HG03025 (cell line): ENCODE measurements around the gene SCRT2.
"Not testable (repeated sequence)": the region's sequence is repeated elsewhere in the genome, so short reads cannot be mapped to it uniquely, and the experiment has no call there.

Experiments
- ATAC-seq: cut with Tn5 transposase; IDR thresholded peaks from one replicate; pipeline ENCODE4 v1.9.1; 2021; ENCODE audit warnings: mild to moderate bottlenecking, moderate library complexity; ENCODE audit not compliant: unreplicated experiment, low FRiP score

The SCRT2 gene

GRCh38 chr20:675453-676314 lies at the start of gene SCRT2:
Gene SCRT2 (minus strand): TSS chr20:675802. CDS start chr20:675601, 201 bp downstream.
- ATAC-seq: no peak

- ATAC-seq: not testable (repeated sequence)
Observed at GRCh38 chr20:724797-725196, 49.2 kb upstream of the SCRT2 start.

- ATAC-seq: no peak
Observed at GRCh38 chr20:723756-724155, 48.2 kb upstream of the SCRT2 start.

- ATAC-seq: no peak
Observed at GRCh38 chr20:722822-723644, 47.4 kb upstream of the SCRT2 start.

- no peak for ATAC-seq
Observed at GRCh38 chr20:721876-722275, 46.3 kb upstream of the SCRT2 start.

GRCh38 chr20:719816-720215 lies 44.2 kb upstream of the SCRT2 start:
- ATAC-seq: no peak

- ATAC-seq: no peak
Observed at GRCh38 chr20:719068-719467, 43.5 kb upstream of the SCRT2 start.

GRCh38 chr20:717832-718231 lies 42.2 kb upstream of the SCRT2 start:
- ATAC-seq: no peak

- ATAC-seq: no peak
Observed at GRCh38 chr20:717271-717670, 41.7 kb upstream of the SCRT2 start.

- no peak for ATAC-seq
Observed at GRCh38 chr20:714453-714852, 38.9 kb upstream of the SCRT2 start.

GRCh38 chr20:711576-711975 lies 36.0 kb upstream of the SCRT2 start:
- no peak for ATAC-seq

- no peak for ATAC-seq
Observed at GRCh38 chr20:710780-711450, 35.3 kb upstream of the SCRT2 start.

GRCh38 chr20:709991-710779 lies 34.6 kb upstream of the SCRT2 start:
- no peak for ATAC-seq

GRCh38 chr20:709423-709822 lies 33.8 kb upstream of the SCRT2 start:
- ATAC-seq: no peak

GRCh38 chr20:708956-709355 lies 33.4 kb upstream of the SCRT2 start:
- ATAC-seq: no peak

- ATAC-seq: no peak
Observed at GRCh38 chr20:707451-708110, 32.0 kb upstream of the SCRT2 start.

- ATAC-seq: no peak
Observed at GRCh38 chr20:706366-706885, 30.8 kb upstream of the SCRT2 start.

- ATAC-seq: no peak
Observed at GRCh38 chr20:704726-705125, 29.1 kb upstream of the SCRT2 start.

- ATAC-seq: no peak
Observed at GRCh38 chr20:703426-703825, 27.8 kb upstream of the SCRT2 start.

- no peak for ATAC-seq
Observed at GRCh38 chr20:703006-703405, 27.4 kb upstream of the SCRT2 start.
